ENCODE data around the gene NUDT6.
"Not testable (repeated sequence)": the region's sequence is repeated elsewhere in the genome, so short reads cannot be mapped to it uniquely, and the experiment has no call there.

Gene NUDT6

DNA sequence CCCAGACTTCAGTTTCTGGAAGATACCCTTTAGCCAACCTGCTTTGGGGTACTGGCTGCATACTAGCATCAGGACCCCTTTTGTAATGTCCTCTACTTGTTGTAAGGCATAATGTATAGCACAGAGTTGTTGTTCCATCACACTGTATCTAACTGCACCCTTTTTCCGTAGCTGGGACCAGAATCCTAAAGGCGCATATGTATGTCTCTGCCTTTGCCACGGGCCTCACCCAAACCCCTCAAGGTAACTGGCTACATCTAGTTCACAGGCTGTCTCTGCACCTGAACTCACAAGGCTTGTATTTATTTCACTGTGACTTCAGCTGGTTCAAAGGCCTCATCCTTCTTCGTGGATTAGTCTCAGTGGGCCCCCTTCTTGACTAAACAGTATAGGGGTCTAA lies 29.6 kb upstream of the NUDT6 start:
- peaks cover 41% of the 10 kb centered on the region for H3K36me3 ChIP-seq (ENCODE audit: control insufficient read depth, insufficient read depth, low read length)
- H3K9me3 ChIP-seq (ENCODE audit: control insufficient read depth, low read length), result no peaks in the 10 kb centered on the region
- no peaks in the 10 kb centered on the region for H3K27me3 ChIP-seq (replicated peaks; ENCODE audit: control insufficient read depth, insufficient read depth, low read length, poor library complexity, severe bottlenecking)
- no peak overlapping the region for H3K4me3 ChIP-seq (ENCODE audit: insufficient read depth, low read depth, low read length, poor library complexity, severe bottlenecking)
- H3K4me1 ChIP-seq (ENCODE audit: control insufficient read depth, insufficient read depth, low read length, poor library complexity, severe bottlenecking), result no peaks in the 10 kb centered on the region
- H3K27ac ChIP-seq (ENCODE audit: insufficient read depth, low read length, poor library complexity, severe bottlenecking), result no peak overlapping the region
- no peak for DNase-seq

DNA sequence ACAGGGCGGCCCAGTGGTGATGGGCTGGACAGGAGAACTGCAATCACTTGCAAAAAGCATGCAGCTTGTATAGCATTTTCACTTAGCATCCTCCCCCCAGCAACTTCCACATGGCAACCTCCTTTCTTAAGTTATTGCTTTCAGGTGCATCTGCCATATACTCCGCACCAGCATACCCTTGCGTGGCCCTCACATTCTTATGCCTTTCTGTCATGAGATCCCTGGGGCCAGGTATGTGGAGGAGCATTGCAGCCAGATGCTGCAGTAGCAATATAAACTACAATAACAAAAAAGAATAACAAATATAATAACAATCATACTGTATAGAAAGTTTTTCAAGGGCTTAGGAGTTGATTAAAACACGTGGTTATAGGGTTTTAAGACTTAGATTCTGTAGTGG lies 26.3 kb upstream of the NUDT6 start:
- H3K36me3 ChIP-seq (ENCODE audit: control insufficient read depth, insufficient read depth, low read length), result peaks cover 50% of the 10 kb centered on the region
- H3K27ac ChIP-seq (ENCODE audit: insufficient read depth, low read length, poor library complexity, severe bottlenecking), result no peak overlapping the region
- no peaks in the 10 kb centered on the region for H3K9me3 ChIP-seq (ENCODE audit: control insufficient read depth, low read length)
- H3K4me3 ChIP-seq (ENCODE audit: insufficient read depth, low read depth, low read length, poor library complexity, severe bottlenecking), result no peak overlapping the region
- DNase-seq, result no peak
- no peaks in the 10 kb centered on the region for H3K27me3 ChIP-seq (replicated peaks; ENCODE audit: control insufficient read depth, insufficient read depth, low read length, poor library complexity, severe bottlenecking)
- H3K4me1 ChIP-seq (ENCODE audit: control insufficient read depth, insufficient read depth, low read length, poor library complexity, severe bottlenecking), result no peaks in the 10 kb centered on the region

DNA sequence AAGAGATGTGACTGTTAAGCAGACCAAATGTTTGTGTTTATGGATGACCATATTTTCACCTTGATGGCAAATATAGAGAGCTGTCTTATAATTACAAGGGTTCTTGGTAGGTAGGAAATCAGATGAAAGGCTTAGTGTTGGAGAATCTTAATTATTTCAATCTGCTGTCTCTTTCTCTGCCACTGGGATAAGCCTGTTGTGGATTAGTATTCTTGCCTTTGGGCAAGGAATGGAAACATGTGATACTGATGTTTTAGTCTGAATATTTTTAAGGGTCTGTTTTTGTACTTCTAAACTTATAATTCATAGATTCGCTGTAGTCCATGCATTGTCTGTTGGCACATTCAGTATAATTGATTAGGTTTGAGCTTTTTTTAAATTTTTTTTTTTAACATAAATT lies 23.7 kb upstream of the NUDT6 start:
- H3K4me3 ChIP-seq (ENCODE audit: insufficient read depth, low read depth, low read length, poor library complexity, severe bottlenecking), result no peak overlapping the region
- peaks cover 35% of the 10 kb centered on the region for H3K36me3 ChIP-seq (ENCODE audit: control insufficient read depth, insufficient read depth, low read length)
- no peaks in the 10 kb centered on the region for H3K27me3 ChIP-seq (replicated peaks; ENCODE audit: control insufficient read depth, insufficient read depth, low read length, poor library complexity, severe bottlenecking)
- no peak overlapping the region for H3K27ac ChIP-seq (ENCODE audit: insufficient read depth, low read length, poor library complexity, severe bottlenecking)
- no peaks in the 10 kb centered on the region for H3K9me3 ChIP-seq (ENCODE audit: control insufficient read depth, low read length)
- DNase-seq, result no peak
- H3K4me1 ChIP-seq (ENCODE audit: control insufficient read depth, insufficient read depth, low read length, poor library complexity, severe bottlenecking), result no peaks in the 10 kb centered on the region

DNA sequence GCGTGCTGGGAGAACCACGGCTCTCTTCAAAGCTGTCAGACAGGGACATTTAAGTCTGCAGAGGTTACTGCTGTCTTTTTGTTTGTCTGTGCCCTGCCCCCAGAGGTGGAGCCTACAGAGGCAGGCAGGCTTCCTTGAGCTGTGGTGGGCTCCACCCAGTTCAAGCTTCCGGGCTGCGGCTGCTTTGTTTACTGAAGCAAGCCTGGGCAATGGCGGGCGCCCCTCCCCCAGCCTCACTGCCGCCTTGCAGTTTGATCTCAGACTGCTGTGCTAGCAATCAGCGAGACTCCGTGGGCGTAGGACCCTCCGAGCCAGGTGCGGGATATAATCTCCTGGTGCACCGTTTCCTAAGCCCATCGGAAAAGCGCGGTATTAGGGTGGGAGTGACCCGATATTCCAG lies 22.7 kb upstream of the NUDT6 start:
- not testable (repeated sequence) for H3K27ac ChIP-seq (ENCODE audit: insufficient read depth, low read length, poor library complexity, severe bottlenecking); H3K27me3 ChIP-seq (replicated peaks; ENCODE audit: control insufficient read depth, insufficient read depth, low read length, poor library complexity, severe bottlenecking); H3K4me1 ChIP-seq (ENCODE audit: control insufficient read depth, insufficient read depth, low read length, poor library complexity, severe bottlenecking); H3K9me3 ChIP-seq (ENCODE audit: control insufficient read depth, low read length); H3K4me3 ChIP-seq (ENCODE audit: insufficient read depth, low read depth, low read length, poor library complexity, severe bottlenecking)
- peaks cover 27% of the 10 kb centered on the region for H3K36me3 ChIP-seq (ENCODE audit: control insufficient read depth, insufficient read depth, low read length)
- DNase-seq, result peak; percentile 28 to 60 (median 46)

DNA sequence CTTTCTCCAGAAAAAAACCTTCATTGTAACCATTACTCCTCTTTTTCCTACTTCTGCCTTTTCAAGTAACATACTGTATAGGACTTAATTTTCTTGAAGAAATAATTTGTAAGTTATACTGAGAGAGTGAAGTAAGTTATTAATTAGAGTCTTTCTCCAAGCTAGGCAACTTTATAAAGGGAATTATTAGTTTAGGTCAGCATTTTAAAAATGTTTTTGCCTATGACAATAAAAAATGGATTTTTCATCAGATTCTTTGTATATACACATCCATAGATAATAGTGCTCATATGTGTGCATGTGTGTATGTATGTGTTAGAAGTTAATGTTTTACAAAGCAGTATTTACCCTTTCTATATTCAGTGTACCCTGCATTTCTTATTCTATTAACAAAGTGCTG lies 10.4 kb upstream of the NUDT6 start:
- H3K4me1 ChIP-seq (ENCODE audit: control insufficient read depth, insufficient read depth, low read length, poor library complexity, severe bottlenecking), result no peaks in the 10 kb centered on the region
- H3K27ac ChIP-seq (ENCODE audit: insufficient read depth, low read length, poor library complexity, severe bottlenecking), result no peak overlapping the region
- H3K27me3 ChIP-seq (replicated peaks; ENCODE audit: control insufficient read depth, insufficient read depth, low read length, poor library complexity, severe bottlenecking), result no peaks in the 10 kb centered on the region
- H3K4me3 ChIP-seq (ENCODE audit: insufficient read depth, low read depth, low read length, poor library complexity, severe bottlenecking), result no peak overlapping the region
- H3K36me3 ChIP-seq (ENCODE audit: control insufficient read depth, insufficient read depth, low read length), result peaks cover 27% of the 10 kb centered on the region
- no peak for DNase-seq
- no peaks in the 10 kb centered on the region for H3K9me3 ChIP-seq (ENCODE audit: control insufficient read depth, low read length)

DNA sequence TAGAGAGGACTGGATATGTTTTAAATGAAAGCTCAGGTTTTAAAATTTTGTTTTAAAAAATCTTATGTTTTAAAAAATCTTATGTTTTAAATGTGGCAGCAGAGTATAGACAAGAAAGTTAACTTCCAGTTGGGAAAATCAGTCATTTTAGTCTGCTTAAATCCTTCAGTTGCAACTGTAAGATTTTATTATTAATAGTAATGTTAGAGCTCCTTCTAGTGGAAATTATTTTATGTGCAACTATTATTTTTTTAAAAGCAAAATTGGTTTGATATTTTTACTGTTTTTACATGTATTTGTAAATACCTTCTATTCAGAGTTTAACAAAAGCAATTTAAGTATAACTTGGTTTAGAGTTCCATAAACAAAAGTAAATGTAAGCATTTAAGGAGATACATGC lies 8.5 kb upstream of the NUDT6 start:
- Histone ChIP-seq H3K4me1 (ENCODE audit: control insufficient read depth, insufficient read depth, low read length, poor library complexity, severe bottlenecking) (no peaks in the 10 kb centered on the region), H3K27me3 (replicated peaks; ENCODE audit: control insufficient read depth, insufficient read depth, low read length, poor library complexity, severe bottlenecking) (no peaks in the 10 kb centered on the region), H3K36me3 (ENCODE audit: control insufficient read depth, insufficient read depth, low read length) (peaks cover 27% of the 10 kb centered on the region), H3K9me3 (ENCODE audit: control insufficient read depth, low read length) (no peaks in the 10 kb centered on the region), H3K4me3 (ENCODE audit: insufficient read depth, low read depth, low read length, poor library complexity, severe bottlenecking) (no peak overlapping the region), H3K27ac (ENCODE audit: insufficient read depth, low read length, poor library complexity, severe bottlenecking) (no peak overlapping the region)
- DNase-seq, result no peak

DNA sequence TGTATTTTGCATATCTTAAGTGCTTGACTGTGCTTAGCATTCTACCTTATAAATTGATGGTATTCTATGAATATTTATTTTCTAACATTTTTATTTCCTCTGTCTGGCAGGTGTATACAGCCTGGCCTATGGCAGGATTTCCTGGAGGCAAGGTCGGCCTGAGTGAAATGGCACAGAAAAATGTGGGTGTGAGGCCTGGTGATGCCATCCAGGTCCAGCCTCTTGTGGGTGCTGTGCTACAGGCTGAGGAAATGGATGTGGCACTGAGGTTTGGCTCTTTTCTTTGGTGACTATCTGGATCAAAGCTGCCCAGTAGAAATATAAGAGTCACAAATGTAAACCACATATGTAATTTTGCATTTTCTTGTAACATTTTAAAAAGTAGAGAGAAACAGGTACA lies 6.5 kb upstream of the NUDT6 start:
- H3K36me3 ChIP-seq (ENCODE audit: control insufficient read depth, insufficient read depth, low read length), result peaks cover 17% of the 10 kb centered on the region
- H3K27me3 ChIP-seq (replicated peaks; ENCODE audit: control insufficient read depth, insufficient read depth, low read length, poor library complexity, severe bottlenecking), result no peaks in the 10 kb centered on the region
- no peak overlapping the region for H3K27ac ChIP-seq (ENCODE audit: insufficient read depth, low read length, poor library complexity, severe bottlenecking)
- H3K4me1 ChIP-seq (ENCODE audit: control insufficient read depth, insufficient read depth, low read length, poor library complexity, severe bottlenecking), result peaks cover 4% of the 10 kb centered on the region
- no peak for DNase-seq
- H3K4me3 ChIP-seq (ENCODE audit: insufficient read depth, low read depth, low read length, poor library complexity, severe bottlenecking), result no peak overlapping the region
- H3K9me3 ChIP-seq (ENCODE audit: control insufficient read depth, low read length), result no peaks in the 10 kb centered on the region

DNA sequence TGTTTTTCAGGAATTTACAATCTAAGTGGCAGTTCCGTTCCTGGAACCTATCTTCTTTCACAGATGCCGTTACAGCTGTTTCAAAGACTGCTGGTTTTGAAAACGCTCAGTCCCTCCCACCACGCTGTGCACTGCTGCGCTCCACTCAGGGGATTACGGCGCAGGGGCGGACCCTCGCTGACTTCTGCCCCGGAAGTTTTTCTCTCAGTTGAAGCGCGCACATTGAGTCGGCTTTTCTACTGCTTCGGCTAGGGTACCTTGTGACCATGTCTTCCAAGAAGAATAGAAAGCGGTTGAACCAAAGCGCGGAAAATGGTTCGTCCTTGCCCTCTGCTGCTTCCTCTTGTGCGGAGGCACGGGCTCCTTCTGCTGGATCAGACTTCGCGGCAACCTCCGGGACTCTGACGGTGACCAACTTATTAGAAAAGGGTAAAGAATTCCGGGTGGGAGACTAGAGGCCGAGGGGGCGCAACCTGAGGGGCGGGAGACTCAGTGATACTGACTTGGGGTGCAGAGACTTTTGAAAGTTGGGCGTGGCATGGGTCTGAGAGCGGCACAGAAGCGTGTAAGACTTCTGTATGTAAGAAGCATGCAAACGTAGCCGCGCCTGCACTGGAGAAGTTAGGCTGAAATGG lies 597 bp upstream of the NUDT6 start:
- Histone ChIP-seq H3K4me3 (ENCODE audit: insufficient read depth, low read depth, low read length, poor library complexity, severe bottlenecking) (peak overlapping the region; percentile 95), H3K27ac (ENCODE audit: insufficient read depth, low read length, poor library complexity, severe bottlenecking) (peak overlapping the region; percentile 69), H3K4me1 (ENCODE audit: control insufficient read depth, insufficient read depth, low read length, poor library complexity, severe bottlenecking) (peaks cover 16% of the 10 kb centered on the region), H3K36me3 (ENCODE audit: control insufficient read depth, insufficient read depth, low read length) (no peaks in the 10 kb centered on the region), H3K9me3 (ENCODE audit: control insufficient read depth, low read length) (no peaks in the 10 kb centered on the region), H3K27me3 (replicated peaks; ENCODE audit: control insufficient read depth, insufficient read depth, low read length, poor library complexity, severe bottlenecking) (no peaks in the 10 kb centered on the region)
- DNase-seq, result peak; percentile 60 to 79 (median 72)

DNA sequence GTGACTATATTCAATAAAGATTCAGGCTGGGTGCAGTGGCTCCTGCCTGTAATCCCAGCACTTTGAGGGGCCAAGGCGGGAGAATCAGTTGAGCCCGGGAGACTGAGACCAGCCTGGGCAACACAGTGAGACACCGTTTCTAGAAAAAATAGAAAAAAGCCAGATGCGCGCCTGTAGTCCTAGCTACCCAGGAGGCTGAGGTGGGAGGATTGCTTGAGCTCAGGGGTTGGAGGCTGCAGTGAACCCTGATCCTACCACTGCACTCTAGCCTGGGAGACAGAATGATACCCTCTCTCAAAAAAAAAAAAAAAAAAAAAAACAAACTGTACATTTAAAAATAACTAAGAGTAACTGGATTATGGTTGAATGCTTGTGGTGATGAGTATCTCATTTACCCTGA lies 1.1 kb downstream of the NUDT6 start:
- Histone ChIP-seq H3K4me1 (ENCODE audit: control insufficient read depth, insufficient read depth, low read length, poor library complexity, severe bottlenecking) (peaks cover 16% of the 10 kb centered on the region), H3K36me3 (ENCODE audit: control insufficient read depth, insufficient read depth, low read length) (no peaks in the 10 kb centered on the region), H3K4me3 (ENCODE audit: insufficient read depth, low read depth, low read length, poor library complexity, severe bottlenecking) (no peak overlapping the region), H3K27me3 (replicated peaks; ENCODE audit: control insufficient read depth, insufficient read depth, low read length, poor library complexity, severe bottlenecking) (no peaks in the 10 kb centered on the region), H3K9me3 (ENCODE audit: control insufficient read depth, low read length) (no peaks in the 10 kb centered on the region), H3K27ac (ENCODE audit: insufficient read depth, low read length, poor library complexity, severe bottlenecking) (no peak overlapping the region)
- no peak for DNase-seq

DNA sequence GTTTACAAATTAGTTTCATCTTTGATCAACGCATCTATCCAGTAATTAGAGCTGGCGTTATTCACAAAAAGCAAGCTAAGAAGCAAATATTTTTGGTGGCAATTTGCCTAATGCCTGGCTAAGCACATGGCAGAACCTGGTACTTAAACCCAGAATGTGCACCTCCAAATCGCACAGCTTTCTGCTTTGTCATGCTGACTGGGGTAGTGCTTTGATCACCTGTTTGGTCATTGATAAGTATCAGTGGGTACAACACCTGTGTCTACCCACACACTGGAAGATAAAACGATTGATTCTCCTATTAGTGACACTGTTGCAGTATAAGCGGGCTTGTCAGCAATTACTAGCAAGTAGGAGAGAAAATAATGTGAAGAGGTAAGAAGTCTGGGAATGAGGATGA lies 1.9 kb downstream of the NUDT6 start:
- H3K27ac ChIP-seq (ENCODE audit: insufficient read depth, low read length, poor library complexity, severe bottlenecking), result no peak overlapping the region
- H3K4me1 ChIP-seq (ENCODE audit: control insufficient read depth, insufficient read depth, low read length, poor library complexity, severe bottlenecking), result peaks cover 16% of the 10 kb centered on the region
- no peak overlapping the region for H3K4me3 ChIP-seq (ENCODE audit: insufficient read depth, low read depth, low read length, poor library complexity, severe bottlenecking)

More for the DNA sequence above, 1.9 kb downstream of the NUDT6 start:
- no peaks in the 10 kb centered on the region for H3K36me3 ChIP-seq (ENCODE audit: control insufficient read depth, insufficient read depth, low read length)
- H3K9me3 ChIP-seq (ENCODE audit: control insufficient read depth, low read length), result no peaks in the 10 kb centered on the region
- DNase-seq, result no peak
- H3K27me3 ChIP-seq (replicated peaks; ENCODE audit: control insufficient read depth, insufficient read depth, low read length, poor library complexity, severe bottlenecking), result no peaks in the 10 kb centered on the region

Measured in effector memory CD4-positive, alpha-beta T cell (primary cell).